ENCODE results near the gene CARMIL1.

The CARMIL1 gene

DNA sequence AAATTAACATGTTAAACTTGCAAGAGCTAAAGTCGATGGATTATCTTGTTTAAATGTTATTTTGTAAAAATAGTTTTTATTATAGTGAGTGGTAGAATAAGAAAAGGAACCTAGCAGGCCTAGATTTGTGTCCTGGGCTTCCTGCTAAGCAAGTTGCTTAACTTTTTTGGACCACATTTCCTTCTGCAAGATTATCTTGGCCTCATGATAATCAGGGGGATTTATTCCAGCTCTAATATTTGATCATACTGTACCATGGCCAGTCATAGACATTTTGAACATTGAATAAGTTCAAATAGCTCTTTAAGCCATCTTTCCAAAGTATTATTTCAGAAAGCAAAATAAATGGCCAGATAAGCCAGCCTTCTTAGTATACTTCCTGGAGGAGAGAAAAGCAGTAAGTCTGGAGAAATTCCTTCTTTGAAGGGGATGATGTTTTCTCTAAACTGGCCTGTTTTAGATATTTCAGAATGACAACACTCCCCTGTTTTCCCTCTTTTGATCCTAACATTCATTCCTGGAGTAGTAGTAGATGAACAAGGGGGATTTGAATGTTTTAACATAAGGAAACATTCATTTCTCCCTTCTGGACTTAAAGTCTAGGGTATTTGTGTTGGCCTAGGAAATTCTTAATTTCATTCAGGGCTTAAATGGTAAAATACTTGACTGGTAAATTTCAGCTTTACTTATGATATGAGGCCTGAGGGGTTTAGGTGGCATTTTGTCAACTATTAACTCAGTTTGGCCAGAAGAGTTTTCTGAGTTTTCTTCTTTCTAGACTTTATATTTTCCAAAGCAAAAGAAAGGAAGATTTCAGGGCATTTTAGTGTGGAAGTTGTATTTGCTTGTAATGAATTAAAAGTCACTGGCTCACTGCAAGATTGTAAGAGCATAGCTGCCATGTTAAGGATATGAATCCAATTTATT lies 264.1 kb downstream of the CARMIL1 start:
- DNase-seq (ENCODE audit: low spot score) (no peak), ATAC-seq (ENCODE audit: low read depth) (no peak)
- H3K36me3 ChIP-seq (ENCODE audit: low read depth), result no peaks in the 10 kb centered on the region; the same call in 1 of the 2 replicates
- H3K4me1 ChIP-seq (ENCODE audit: insufficient read depth, poor library complexity, severe bottlenecking), result no peaks in the 10 kb centered on the region
- H3K9me3 ChIP-seq (ENCODE audit: severe bottlenecking), result no peaks in the 10 kb centered on the region
- no peak overlapping the region for H3K27ac ChIP-seq (ENCODE audit: poor library complexity, severe bottlenecking)
- TF ChIP-seq, protein P1, sequence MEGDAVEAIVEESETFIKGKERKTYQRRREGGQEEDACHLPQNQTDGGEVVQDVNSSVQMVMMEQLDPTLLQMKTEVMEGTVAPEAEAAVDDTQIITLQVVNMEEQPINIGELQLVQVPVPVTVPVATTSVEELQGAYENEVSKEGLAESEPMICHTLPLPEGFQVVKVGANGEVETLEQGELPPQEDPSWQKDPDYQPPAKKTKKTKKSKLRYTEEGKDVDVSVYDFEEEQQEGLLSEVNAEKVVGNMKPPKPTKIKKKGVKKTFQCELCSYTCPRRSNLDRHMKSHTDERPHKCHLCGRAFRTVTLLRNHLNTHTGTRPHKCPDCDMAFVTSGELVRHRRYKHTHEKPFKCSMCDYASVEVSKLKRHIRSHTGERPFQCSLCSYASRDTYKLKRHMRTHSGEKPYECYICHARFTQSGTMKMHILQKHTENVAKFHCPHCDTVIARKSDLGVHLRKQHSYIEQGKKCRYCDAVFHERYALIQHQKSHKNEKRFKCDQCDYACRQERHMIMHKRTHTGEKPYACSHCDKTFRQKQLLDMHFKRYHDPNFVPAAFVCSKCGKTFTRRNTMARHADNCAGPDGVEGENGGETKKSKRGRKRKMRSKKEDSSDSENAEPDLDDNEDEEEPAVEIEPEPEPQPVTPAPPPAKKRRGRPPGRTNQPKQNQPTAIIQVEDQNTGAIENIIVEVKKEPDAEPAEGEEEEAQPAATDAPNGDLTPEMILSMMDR (IDR thresholded peaks at IDR 0.05; ENCODE audit: poor library complexity, severe bottlenecking), result no peak
- H3K27me3 ChIP-seq (ENCODE audit: insufficient read depth, poor library complexity, severe bottlenecking), result no peaks in the 10 kb centered on the region
- no peak overlapping the region for H3K4me3 ChIP-seq (ENCODE audit: severe bottlenecking)

DNA sequence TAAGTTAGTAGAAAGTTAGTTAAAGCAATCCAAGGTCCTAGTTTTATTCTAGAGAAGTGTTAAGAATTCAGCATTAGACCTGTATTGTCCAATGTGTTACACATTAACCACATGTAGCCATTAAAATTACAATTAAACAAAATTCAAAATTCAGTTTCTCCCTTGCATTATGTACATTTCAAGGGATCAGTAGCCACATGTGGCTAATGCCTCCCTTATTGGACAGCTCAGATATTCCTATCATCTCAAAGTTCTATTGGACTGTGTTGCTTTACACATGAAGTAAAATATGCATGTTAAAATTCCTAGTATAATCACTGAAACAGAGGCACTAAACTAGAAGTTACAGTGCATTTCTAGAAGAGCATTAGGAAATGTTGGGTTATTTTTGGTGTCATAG lies 265.7 kb downstream of the CARMIL1 start:
- ATAC-seq (ENCODE audit: low read depth), result no peak
- H3K27ac ChIP-seq (ENCODE audit: poor library complexity, severe bottlenecking), result no peak overlapping the region
- H3K4me3 ChIP-seq (ENCODE audit: severe bottlenecking), result no peak overlapping the region
- H3K27me3 ChIP-seq (ENCODE audit: insufficient read depth, poor library complexity, severe bottlenecking), result no peaks in the 10 kb centered on the region
- H3K36me3 ChIP-seq (ENCODE audit: low read depth), result no peaks in the 10 kb centered on the region; the same call in 1 of the 2 replicates
- TF ChIP-seq, protein P1 (IDR thresholded peaks at IDR 0.05; ENCODE audit: poor library complexity, severe bottlenecking), result no peak
- H3K9me3 ChIP-seq (ENCODE audit: severe bottlenecking), result no peaks in the 10 kb centered on the region
- H3K4me1 ChIP-seq (ENCODE audit: insufficient read depth, poor library complexity, severe bottlenecking), result no peaks in the 10 kb centered on the region
- DNase-seq (ENCODE audit: low spot score), result no peak

DNA sequence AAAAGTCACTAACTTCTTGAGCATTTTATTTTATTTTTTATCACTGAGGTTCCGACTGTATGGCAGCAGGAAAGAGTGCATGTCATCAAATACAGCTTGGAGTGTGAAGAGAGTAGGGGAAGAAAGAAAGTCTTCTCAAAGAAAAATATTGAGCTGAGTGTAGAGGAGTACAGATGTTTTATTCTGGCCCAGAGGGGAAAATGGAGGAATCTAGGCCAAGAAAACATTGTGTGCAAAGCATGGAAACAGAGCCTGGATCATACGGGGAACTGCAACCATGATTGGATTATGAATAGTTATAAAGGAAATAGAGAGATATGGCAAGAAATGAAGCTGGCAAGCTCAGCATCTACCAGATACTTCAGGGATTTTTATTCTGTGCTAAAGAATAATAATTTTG lies 268.6 kb downstream of the CARMIL1 start:
- Histone ChIP-seq H3K4me3 (ENCODE audit: severe bottlenecking) (no peak overlapping the region), H3K27ac (ENCODE audit: poor library complexity, severe bottlenecking) (no peak overlapping the region), H3K36me3 (ENCODE audit: low read depth) (no peaks in the 10 kb centered on the region), H3K27me3 (ENCODE audit: insufficient read depth, poor library complexity, severe bottlenecking) (no peaks in the 10 kb centered on the region), H3K4me1 (ENCODE audit: insufficient read depth, poor library complexity, severe bottlenecking) (no peaks in the 10 kb centered on the region), H3K9me3 (ENCODE audit: severe bottlenecking) (no peaks in the 10 kb centered on the region)
- TF ChIP-seq, protein P1 (IDR thresholded peaks at IDR 0.05; ENCODE audit: poor library complexity, severe bottlenecking), result no peak
- DNase-seq (ENCODE audit: low spot score) (no peak), ATAC-seq (ENCODE audit: low read depth) (no peak)

DNA sequence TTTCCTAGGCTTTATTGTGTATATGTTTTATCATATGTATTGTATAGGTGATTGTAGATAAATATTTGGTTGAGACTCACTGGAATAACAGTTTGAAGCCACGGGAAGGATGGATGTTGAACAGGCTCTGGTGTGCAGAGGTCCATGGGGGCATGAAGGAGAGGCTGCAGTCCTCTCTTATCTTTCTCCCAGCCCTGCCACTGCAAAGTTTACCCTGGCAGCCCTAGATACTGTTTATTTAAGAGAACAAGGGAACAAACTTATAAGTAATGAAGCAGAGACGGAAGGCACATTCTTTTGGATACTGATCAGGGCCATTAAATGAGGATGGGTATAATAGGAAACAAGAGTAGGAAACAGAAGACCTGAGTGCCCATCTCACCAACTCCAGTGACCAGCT lies 269.3 kb downstream of the CARMIL1 start:
- H3K36me3 ChIP-seq (ENCODE audit: low read depth), result no peaks in the 10 kb centered on the region
- H3K4me1 ChIP-seq (ENCODE audit: insufficient read depth, poor library complexity, severe bottlenecking), result no peaks in the 10 kb centered on the region
- TF ChIP-seq, protein P1 (IDR thresholded peaks at IDR 0.05; ENCODE audit: poor library complexity, severe bottlenecking), result no peak
- DNase-seq (ENCODE audit: low spot score), result no peak
- no peak overlapping the region for H3K27ac ChIP-seq (ENCODE audit: poor library complexity, severe bottlenecking)
- H3K9me3 ChIP-seq (ENCODE audit: severe bottlenecking), result no peaks in the 10 kb centered on the region
- no peaks in the 10 kb centered on the region for H3K27me3 ChIP-seq (ENCODE audit: insufficient read depth, poor library complexity, severe bottlenecking)
- no peak for ATAC-seq (ENCODE audit: low read depth)
- H3K4me3 ChIP-seq (ENCODE audit: severe bottlenecking), result no peak overlapping the region

DNA sequence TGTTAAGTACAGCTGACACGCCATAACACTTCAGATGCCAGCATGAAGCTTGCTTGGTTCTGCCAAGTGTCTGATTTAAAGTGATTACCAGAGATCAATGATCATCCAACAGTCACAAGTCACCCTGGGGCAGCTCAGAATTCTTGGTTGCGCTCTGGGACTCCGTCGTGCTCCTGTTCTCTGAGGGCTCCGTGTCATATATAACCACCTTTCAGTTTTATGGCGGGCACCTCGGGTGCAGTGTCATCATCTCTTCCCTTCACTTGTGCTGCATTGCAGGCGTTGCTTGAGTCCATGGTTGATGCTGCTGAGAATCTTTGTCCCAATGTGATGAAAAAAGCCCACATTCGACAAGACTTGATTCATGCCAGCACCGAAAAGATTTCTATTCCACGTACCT lies 271.5 kb downstream of the CARMIL1 start:
- no peak overlapping the region for H3K4me3 ChIP-seq (ENCODE audit: severe bottlenecking)
- no peaks in the 10 kb centered on the region for H3K27me3 ChIP-seq (ENCODE audit: insufficient read depth, poor library complexity, severe bottlenecking)
- H3K4me1 ChIP-seq (ENCODE audit: insufficient read depth, poor library complexity, severe bottlenecking), result no peaks in the 10 kb centered on the region
- no peak for DNase-seq (ENCODE audit: low spot score)
- TF ChIP-seq, protein P1 (IDR thresholded peaks at IDR 0.05; ENCODE audit: poor library complexity, severe bottlenecking), result no peak
- ATAC-seq (ENCODE audit: low read depth), result no peak
- H3K36me3 ChIP-seq (ENCODE audit: low read depth), result no peaks in the 10 kb centered on the region
- H3K9me3 ChIP-seq (ENCODE audit: severe bottlenecking), result no peaks in the 10 kb centered on the region
- no peak overlapping the region for H3K27ac ChIP-seq (ENCODE audit: poor library complexity, severe bottlenecking)
